ENCODE results near the gene PEF1.

The PEF1 gene

GRCh38 chr1:31669433-31669785 is 24.7 kb upstream of the PEF1 start:
- in situ Hi-C loops (cut with HindIII; ENCODE audit: low pct_unique_long_range_greater_than_20kb, low sequenced_read_pairs), result no loop called here
- no peak for DNase-seq (ENCODE audit: low read depth in 1 of 2, low spot score in 1 of 2)

DNA sequence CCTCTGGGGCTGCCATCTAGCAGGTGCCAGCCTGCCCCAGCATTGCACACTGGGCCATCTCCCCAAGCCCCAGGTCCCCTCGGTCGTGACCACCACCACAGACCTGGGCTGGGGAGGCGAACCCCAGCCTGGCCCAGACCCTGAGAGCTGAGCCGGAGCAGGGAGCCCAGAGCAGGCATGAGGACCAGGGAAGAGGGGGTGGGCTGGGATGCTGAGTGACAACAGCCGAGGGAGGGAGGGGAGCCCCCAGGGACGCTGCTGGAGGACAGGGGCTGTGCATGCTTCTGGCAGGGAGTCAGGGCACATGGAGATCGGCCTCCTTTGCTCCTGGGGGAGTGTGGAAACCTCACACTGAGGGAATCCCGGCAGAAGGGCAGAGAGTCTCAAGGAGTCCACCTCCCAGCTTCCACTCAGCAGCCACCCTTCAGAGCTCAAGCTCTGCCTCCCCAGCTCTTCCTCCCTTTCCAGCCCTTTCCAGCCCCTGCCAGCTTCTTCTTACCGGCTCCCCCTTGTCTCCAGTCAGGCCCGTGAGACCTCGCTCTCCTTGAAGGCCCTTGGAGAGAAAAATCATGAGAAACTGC is 23.7 kb upstream of the PEF1 start:
- in situ Hi-C loops (cut with HindIII; ENCODE audit: low pct_unique_long_range_greater_than_20kb, low sequenced_read_pairs), result no loop called here
- no peak for DNase-seq (ENCODE audit: low read depth in 1 of 2, low spot score in 1 of 2)
- no peak for TF ChIP-seq JUND (IDR thresholded peaks at IDR 0.05; ENCODE audit: low read depth)

More at GRCh38 chr1:31669433-31669785, 24.7 kb upstream of the PEF1 start:
- TF ChIP-seq JUND (IDR thresholded peaks at IDR 0.05; ENCODE audit: low read depth), result no peak

DNA sequence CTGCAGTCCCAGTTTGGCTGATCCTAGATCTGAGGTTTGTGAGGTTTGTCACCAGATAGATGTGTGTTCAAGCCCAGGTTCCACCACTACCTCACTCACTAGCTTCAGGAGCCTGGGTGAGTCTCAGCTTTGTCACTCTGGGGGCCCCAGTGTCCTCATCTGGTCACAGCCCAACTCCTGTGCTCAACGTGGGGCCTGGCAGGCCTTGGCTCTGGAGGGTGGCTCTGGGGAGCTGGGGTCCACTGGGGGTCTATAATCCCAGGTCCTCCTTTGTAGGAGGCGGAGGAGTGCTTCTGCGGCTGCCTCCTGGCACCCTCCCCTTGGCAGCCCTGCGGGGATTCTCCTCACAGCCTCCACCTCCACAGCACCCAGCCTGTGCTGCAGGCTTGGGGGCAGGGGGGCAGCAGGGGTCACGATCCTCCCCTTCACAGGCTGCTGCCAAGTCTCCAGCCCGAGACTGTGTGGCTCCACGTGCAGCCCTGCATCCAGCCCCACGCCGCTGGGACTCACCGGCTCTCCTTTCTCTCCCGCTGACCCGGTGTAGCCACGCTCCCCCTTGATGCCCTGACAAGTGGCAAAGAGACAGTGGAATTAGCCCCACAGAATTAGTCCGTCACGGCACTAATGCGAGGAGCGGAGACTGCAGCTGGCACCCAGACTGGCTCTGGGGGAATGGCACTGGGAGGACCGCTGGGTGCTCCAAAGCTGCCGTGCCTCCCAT is 22.5 kb upstream of the PEF1 start:
- in situ Hi-C loops (cut with HindIII; ENCODE audit: low pct_unique_long_range_greater_than_20kb, low sequenced_read_pairs), result no loop called here
- DNase-seq (ENCODE audit: low read depth in 1 of 2, low spot score in 1 of 2), result no peak
- no peak for TF ChIP-seq JUND (IDR thresholded peaks at IDR 0.05; ENCODE audit: low read depth)

GRCh38 chr1:31666263-31666963 is 21.7 kb upstream of the PEF1 start:
- in situ Hi-C loops (cut with HindIII; ENCODE audit: low pct_unique_long_range_greater_than_20kb, low sequenced_read_pairs), result no loop called here
- DNase-seq (ENCODE audit: low read depth in 1 of 2, low spot score in 1 of 2), result peak in 1 of 2 experiments; percentile 25

DNA sequence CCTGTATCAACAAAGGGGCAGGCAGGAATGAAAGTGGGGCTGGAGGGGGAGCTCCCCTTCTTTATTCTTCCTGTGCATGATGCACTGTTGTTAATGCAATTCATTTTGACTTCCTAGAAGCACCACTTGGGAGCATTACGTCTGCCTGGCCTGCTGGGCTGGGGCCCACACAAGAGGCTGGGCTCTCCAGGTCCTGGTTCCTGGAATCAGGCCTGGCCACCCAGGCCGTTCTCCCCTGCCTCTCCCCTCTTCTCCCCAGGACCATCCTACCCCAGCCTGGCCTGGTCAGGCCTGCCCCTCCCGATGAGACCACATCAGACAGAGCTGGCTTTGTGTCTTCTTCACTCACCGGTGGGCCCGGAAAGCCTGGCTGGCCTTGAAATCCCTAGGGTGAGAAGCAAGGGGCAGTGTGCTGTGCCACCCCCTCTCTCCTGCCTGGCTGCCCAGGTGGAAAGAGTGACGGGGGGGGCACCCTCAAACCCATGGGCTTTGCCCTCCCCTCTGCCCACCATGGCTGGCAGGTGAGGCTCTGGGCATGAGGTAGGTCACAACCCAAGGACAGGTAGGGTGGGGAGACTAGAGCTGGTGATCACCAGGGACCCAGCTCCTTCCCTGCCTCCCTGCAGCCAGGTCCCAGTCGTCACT is 20.7 kb upstream of the PEF1 start:
- DNase-seq (ENCODE audit: low read depth in 1 of 2, low spot score in 1 of 2), result no peak
- in situ Hi-C loops (cut with HindIII; ENCODE audit: low pct_unique_long_range_greater_than_20kb, low sequenced_read_pairs), result no loop called here
- TF ChIP-seq JUND (IDR thresholded peaks at IDR 0.05; ENCODE audit: low read depth), result no peak

More at GRCh38 chr1:31666263-31666963, 21.7 kb upstream of the PEF1 start:
- no peak for TF ChIP-seq JUND (IDR thresholded peaks at IDR 0.05; ENCODE audit: low read depth)

- in situ Hi-C loops (cut with HindIII; ENCODE audit: low pct_unique_long_range_greater_than_20kb, low sequenced_read_pairs), result no loop called here
- TF ChIP-seq JUND (IDR thresholded peaks at IDR 0.05; ENCODE audit: low read depth), result no peak
- DNase-seq (ENCODE audit: low read depth in 1 of 2, low spot score in 1 of 2), result no peak
Measured at GRCh38 chr1:31664528-31664927, 19.9 kb upstream of the PEF1 start.

DNA sequence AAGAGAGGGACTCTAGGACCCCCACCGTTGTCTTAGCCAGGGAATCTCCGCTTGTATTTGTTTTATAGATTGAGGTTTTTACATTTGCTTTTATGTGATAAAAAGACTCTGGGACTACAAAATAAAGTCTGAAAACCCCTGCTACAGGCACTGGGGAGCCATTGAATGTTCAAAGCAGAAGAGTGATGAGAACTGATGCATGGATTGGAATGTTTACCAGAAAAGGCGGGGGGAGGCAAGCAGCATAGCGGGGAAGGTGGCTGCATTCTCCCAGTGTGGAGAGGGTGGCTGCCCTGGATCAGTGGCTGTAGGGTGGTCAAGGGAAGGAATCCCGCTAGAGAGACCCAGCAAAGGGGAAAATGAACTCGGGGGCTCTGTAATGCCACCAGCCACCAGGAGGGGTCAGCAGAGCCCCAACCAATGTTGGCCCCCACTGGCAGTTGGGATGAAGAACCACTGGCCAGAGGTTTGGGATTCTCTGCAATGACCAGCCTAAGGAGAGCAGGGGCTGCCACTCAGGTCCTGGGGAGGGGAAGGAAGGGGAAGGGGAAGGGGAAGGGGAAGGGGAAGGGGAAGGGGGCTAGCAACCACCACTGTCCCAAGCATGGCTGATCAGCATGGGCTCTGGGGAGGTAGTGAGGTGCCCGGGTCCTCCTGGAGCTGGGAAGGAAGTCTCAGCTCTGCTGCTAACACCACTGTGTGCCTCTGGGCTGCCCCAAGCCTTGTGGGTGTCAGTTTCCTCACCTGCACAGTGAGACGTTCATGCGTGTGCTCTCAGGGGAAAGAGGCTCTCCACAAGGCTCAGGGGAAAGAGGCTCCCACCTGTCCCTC is 19.2 kb upstream of the PEF1 start:
- peak; percentile 42 to 43 for DNase-seq (ENCODE audit: low read depth in 1 of 2, low spot score in 1 of 2)
- in situ Hi-C loops (cut with HindIII; ENCODE audit: low pct_unique_long_range_greater_than_20kb, low sequenced_read_pairs), result no loop called here
- no peak for TF ChIP-seq JUND (IDR thresholded peaks at IDR 0.05; ENCODE audit: low read depth)

DNA sequence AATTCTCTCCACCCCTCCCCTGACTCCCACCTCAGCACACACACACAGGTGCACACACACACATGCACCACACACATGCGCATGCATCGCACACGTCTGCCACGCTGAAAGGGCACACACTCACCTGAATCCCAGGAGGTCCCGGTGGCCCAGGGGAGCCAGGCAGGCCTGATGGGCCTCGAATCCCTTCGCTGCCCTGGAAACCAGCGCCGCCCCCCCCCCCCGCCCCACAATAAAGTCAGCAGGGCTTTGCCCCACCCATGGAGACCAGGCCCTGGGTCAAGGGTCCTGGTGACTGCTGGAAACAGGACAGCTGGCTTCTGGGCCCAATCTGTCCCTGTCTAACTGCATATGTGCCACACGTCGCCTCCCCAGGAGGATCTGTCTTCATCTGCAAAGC is 17.8 kb upstream of the PEF1 start:
- TF ChIP-seq JUND (IDR thresholded peaks at IDR 0.05; ENCODE audit: low read depth), result no peak
- DNase-seq (ENCODE audit: low read depth in 1 of 2, low spot score in 1 of 2), result no peak
- in situ Hi-C loops (cut with HindIII; ENCODE audit: low pct_unique_long_range_greater_than_20kb, low sequenced_read_pairs), result no loop called here

DNA sequence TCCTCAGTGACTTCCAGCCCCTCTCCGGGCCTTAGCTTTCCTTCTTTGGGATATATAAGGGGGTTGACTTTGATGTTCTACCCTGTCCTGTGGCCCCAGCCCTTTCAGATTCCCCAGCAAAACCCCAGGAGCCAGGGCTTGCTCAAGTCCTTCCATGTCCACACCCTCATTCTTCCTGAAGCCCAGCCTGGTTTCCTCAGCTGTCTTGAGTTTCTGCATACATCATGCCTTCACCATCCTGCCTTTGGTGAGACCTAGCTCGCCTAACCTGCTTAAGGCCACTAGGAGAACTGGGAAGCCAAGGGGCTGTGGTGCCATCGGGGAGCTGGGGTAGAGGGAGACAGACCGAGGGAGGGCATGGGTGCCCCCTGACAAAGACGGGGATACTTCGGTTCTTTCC is 17.2 kb upstream of the PEF1 start:
- no peak for TF ChIP-seq JUND (IDR thresholded peaks at IDR 0.05; ENCODE audit: low read depth)
- no peak for DNase-seq (ENCODE audit: low read depth in 1 of 2, low spot score in 1 of 2)
- in situ Hi-C loops (cut with HindIII; ENCODE audit: low pct_unique_long_range_greater_than_20kb, low sequenced_read_pairs), result no loop called here

DNA sequence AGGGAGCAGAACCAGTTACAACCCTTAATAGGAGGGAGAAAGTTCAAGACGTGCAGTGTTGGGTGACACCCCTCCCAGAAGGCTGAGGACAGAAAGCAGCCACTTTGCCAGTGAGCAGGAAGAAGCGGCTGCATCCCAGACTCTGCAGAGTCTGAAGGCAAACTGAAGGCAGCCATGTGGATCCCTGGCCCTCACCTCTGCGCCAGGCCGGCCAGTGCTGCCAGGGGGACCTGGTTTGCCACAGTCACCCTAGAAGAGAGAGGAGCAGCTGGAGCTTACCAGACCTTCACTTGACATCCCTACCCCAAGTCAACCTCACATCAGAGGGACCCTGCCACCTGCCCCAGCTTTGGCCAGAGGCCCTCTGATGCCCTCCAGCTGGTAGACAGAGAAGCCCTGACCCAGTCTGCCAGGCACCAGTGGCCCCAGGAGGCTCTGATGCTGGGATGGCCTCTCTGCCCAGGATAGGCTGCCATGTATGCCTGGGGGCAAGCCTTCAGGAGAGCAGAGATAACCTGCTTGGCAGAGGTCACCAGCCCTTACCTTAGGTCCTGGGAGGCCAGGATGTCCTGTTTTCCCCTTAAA is 16.3 kb upstream of the PEF1 start:
- in situ Hi-C loops (cut with HindIII; ENCODE audit: low pct_unique_long_range_greater_than_20kb, low sequenced_read_pairs), result no loop called here
- no peak for TF ChIP-seq JUND (IDR thresholded peaks at IDR 0.05; ENCODE audit: low read depth)
- no peak for DNase-seq (ENCODE audit: low read depth in 1 of 2, low spot score in 1 of 2)

GRCh38 chr1:31659889-31660288 is 15.2 kb upstream of the PEF1 start:
- no peak for DNase-seq (ENCODE audit: low read depth in 1 of 2, low spot score in 1 of 2)
- no peak for TF ChIP-seq JUND (IDR thresholded peaks at IDR 0.05; ENCODE audit: low read depth)
- in situ Hi-C loops (cut with HindIII; ENCODE audit: low pct_unique_long_range_greater_than_20kb, low sequenced_read_pairs), result no loop called here

DNA sequence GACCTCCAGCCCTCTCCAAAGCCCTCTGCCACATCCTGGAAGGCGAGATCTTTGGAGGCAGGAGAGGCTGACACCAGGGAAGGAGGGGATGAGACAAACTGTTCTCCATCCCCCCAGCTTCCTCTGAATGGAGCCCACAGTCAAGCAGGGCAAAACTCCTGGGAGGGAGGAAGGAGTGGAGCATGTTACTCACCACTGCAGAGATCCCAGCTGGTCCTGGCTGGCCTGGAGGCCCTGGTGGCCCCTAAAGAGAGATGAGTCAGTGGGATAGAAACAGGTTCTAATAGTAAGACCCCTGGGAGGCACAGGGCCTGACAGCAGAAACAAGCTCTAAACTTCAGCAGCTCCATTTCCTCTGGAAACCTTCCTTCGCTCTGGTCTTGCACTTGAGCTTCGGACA is 14.0 kb upstream of the PEF1 start:
- DNase-seq (ENCODE audit: low read depth in 1 of 2, low spot score in 1 of 2), result no peak
- no peak for TF ChIP-seq JUND (IDR thresholded peaks at IDR 0.05; ENCODE audit: low read depth)
- in situ Hi-C loops (cut with HindIII; ENCODE audit: low pct_unique_long_range_greater_than_20kb, low sequenced_read_pairs), result no loop called here
